ENCODE measurements around the gene SHB. TPM values are rescaled to one million over a fixed set of nuclear protein-coding genes. Genes with fewer than 3 reads are reported as not detected.

SHB gene
- total RNA-seq, 1 experiment from 2014 or later = 56.4 TPM

- Histone ChIP-seq H2AFZ (ENCODE audit: low read length) (no peak overlapping the region), H3K79me2 (ENCODE audit: low read length) (no peaks in the 10 kb centered on the region), H3F3A (ENCODE audit: low read length, unreplicated experiment) (no peaks in the 10 kb centered on the region), H3K27ac (ENCODE audit: low read length) (no peak overlapping the region), H3K27me3 (ENCODE audit: low read length) (no peaks in the 10 kb centered on the region), H3K36me3 (ENCODE audit: low read depth, low read length) (no peaks in the 10 kb centered on the region), H3K9me3 (ENCODE audit: low read length) (no peaks in the 10 kb centered on the region), H4K20me1 (ENCODE audit: low read length) (no peaks in the 10 kb centered on the region), H3K4me2 (ENCODE audit: low read length) (no peak overlapping the region), H3K9ac (ENCODE audit: low read length) (no peak overlapping the region), H3K4me3 (ENCODE audit: low read length) (no peak overlapping the region), H3K9me2 (replicated peaks; ENCODE audit: low read length) (no peaks in the 10 kb centered on the region), H3K4me1 (ENCODE audit: insufficient read depth, low read length) (0 out of 2 replicates have a peak, but pooled peaks cover 3% of the 10 kb centered on the region)
- BruUV-seq (replicated peaks) = no TSS peak
- CTCF ChIA-PET = no interaction called here
- DNase-seq = no peak
- ATAC-seq = no peak
- intact Hi-C loops (cut with micrococcal nuclease) = no loop called here
- POLR2A ChIA-PET (ENCODE audit: unreplicated experiment) = no interaction called here
- TF ChIP-seq CTCF (conservative IDR thresholded peaks at IDR 0.05; ENCODE audit: low read depth, low read length) (no peak), EZH2 (IDR thresholded peaks at IDR 0.05; ENCODE audit: low read length, unreplicated experiment) (no peak), EZH2phosphoT487 (IDR thresholded peaks at IDR 0.05; ENCODE audit: borderline replicate concordance, low read length) (no peak)
These were observed 34.3 kb upstream of the SHB start for GRCh38 chr9:38103340-38103739.

GRCh38 chr9:38101423-38101822 is 32.4 kb upstream of the SHB start:
- H3K4me3 ChIP-seq (ENCODE audit: low read length) = no peak overlapping the region
- DNase-seq = no peak
- H3K9ac ChIP-seq (ENCODE audit: low read length) = no peak overlapping the region
- H3K79me2 ChIP-seq (ENCODE audit: low read length) = no peaks in the 10 kb centered on the region
- no peaks in the 10 kb centered on the region for H3K27me3 ChIP-seq (ENCODE audit: low read length)
- BruUV-seq (replicated peaks) = no TSS peak
- H3K4me2 ChIP-seq (ENCODE audit: low read length) = no peak overlapping the region
- H3F3A ChIP-seq (ENCODE audit: low read length, unreplicated experiment) = no peaks in the 10 kb centered on the region
- no peaks in the 10 kb centered on the region for H3K9me2 ChIP-seq (replicated peaks; ENCODE audit: low read length)
- ChIA-PET POLR2A (ENCODE audit: unreplicated experiment) (no interaction called here), CTCF (no interaction called here)
- TF ChIP-seq EZH2 (IDR thresholded peaks at IDR 0.05; ENCODE audit: low read length, unreplicated experiment) (no peak), EZH2phosphoT487 (IDR thresholded peaks at IDR 0.05; ENCODE audit: borderline replicate concordance, low read length) (no peak), CTCF (conservative IDR thresholded peaks at IDR 0.05; ENCODE audit: low read depth, low read length) (no peak)
- no peak overlapping the region for H2AFZ ChIP-seq (ENCODE audit: low read length)
- no peaks in the 10 kb centered on the region for H4K20me1 ChIP-seq (ENCODE audit: low read length)
- ATAC-seq = no peak
- intact Hi-C loops (cut with micrococcal nuclease) = no loop called here
- no peak overlapping the region for H3K27ac ChIP-seq (ENCODE audit: low read length)
- H3K4me1 ChIP-seq (ENCODE audit: insufficient read depth, low read length) = 0 out of 2 replicates have a peak, but pooled peaks cover under 1% of the 10 kb centered on the region
- no peaks in the 10 kb centered on the region for H3K9me3 ChIP-seq (ENCODE audit: low read length)
- H3K36me3 ChIP-seq (ENCODE audit: low read depth, low read length) = no peaks in the 10 kb centered on the region

- Histone ChIP-seq H3K4me2 (ENCODE audit: low read length) (no peak overlapping the region), H3K4me3 (ENCODE audit: low read length) (no peak overlapping the region), H2AFZ (ENCODE audit: low read length) (no peak overlapping the region), H3K4me1 (ENCODE audit: insufficient read depth, low read length) (no peaks in the 10 kb centered on the region), H3K27me3 (ENCODE audit: low read length) (no peaks in the 10 kb centered on the region), H3K9me3 (ENCODE audit: low read length) (no peaks in the 10 kb centered on the region), H4K20me1 (ENCODE audit: low read length) (no peaks in the 10 kb centered on the region), H3K9me2 (replicated peaks; ENCODE audit: low read length) (no peaks in the 10 kb centered on the region), H3K9ac (ENCODE audit: low read length) (no peak overlapping the region), H3F3A (ENCODE audit: low read length, unreplicated experiment) (no peaks in the 10 kb centered on the region), H3K36me3 (ENCODE audit: low read depth, low read length) (no peaks in the 10 kb centered on the region), H3K79me2 (ENCODE audit: low read length) (no peaks in the 10 kb centered on the region), H3K27ac (ENCODE audit: low read length) (no peak overlapping the region)
- intact Hi-C loops (cut with micrococcal nuclease) = no loop called here
- BruUV-seq (replicated peaks) = no TSS peak
- POLR2A ChIA-PET (ENCODE audit: unreplicated experiment) = no interaction called here
- no peak for ATAC-seq
- TF ChIP-seq EZH2phosphoT487 (IDR thresholded peaks at IDR 0.05; ENCODE audit: borderline replicate concordance, low read length) = no peak
- no peak for TF ChIP-seq EZH2 (IDR thresholded peaks at IDR 0.05; ENCODE audit: low read length, unreplicated experiment)
- TF ChIP-seq CTCF (conservative IDR thresholded peaks at IDR 0.05; ENCODE audit: low read depth, low read length) = no peak
- CTCF ChIA-PET = no interaction called here
- no peak for DNase-seq
These were observed 27.3 kb upstream of the SHB start for GRCh38 chr9:38096238-38096805.
